ENCODE measurements around the gene DMC1. TPM values are rescaled to one million over a fixed set of nuclear protein-coding genes. Genes with fewer than 3 reads are reported as not detected.
A peak's percentile ranks its signal among the peaks of the same experiment; 100 is the strongest.

DMC1 gene
- total RNA-seq, 2 experiments from 2014 or later: 0.52 to 0.95 TPM

DNA sequence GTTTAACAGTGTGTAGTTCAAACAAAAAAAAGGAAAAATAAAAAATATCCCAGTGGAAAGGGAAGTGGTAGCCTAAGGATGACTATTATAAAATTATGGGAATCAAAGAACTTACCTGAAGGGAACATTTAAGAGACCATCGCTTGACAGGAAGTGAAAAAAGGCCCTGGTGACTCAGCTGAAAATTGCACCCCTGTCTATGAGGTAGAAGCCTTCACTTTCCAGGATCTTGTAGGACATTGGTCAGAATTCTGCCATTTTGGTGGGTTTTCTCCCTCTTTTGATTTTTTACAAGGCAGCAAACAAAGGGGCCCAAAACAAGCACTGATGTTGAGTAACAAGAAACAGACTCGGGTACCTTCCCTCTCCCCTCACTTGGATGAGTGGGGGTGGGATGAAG lies 79.5 kb downstream of the DMC1 start:
- Mint-ChIP-seq H3K9me3 (no peaks in the 10 kb centered on the region), H3K4me1 (ENCODE audit: low read depth) (peaks cover 62% of the 10 kb centered on the region), H3K27ac (peak overlapping the region; percentile 63), H3K4me3 (no peak overlapping the region), H3K27me3 (no peaks in the 10 kb centered on the region), H3K36me3 (ENCODE audit: low read depth) (peaks cover 97% of the 10 kb centered on the region)
- H3K4me1 ChIP-seq (ENCODE audit: insufficient read depth, low read length): peaks cover 22% of the 10 kb centered on the region
- no peaks in the 10 kb centered on the region for H3K9me3 ChIP-seq (ENCODE audit: control insufficient read depth in 1 of 2, insufficient read depth in 1 of 2, low read length in 2 of 2)
- POLR2A ChIA-PET: interaction anchor here (0.9 to 2.9 kb wide), 5 partner anchors 9 to 15 kb away, joined by 4 to 15 read pairs (median 6); no protein-coding TSS in a partner anchor
- intact Hi-C loops (cut with DNase I, micrococcal nuclease): loop anchor here in 1 of 2 experiments (2.0 kb wide), 1 partner anchor 16 kb away; the partner anchor contains the start of gene DDX17
- no peak for DNase-seq
- peaks cover 97% of the 10 kb centered on the region for H3K36me3 ChIP-seq (ENCODE audit: insufficient read depth, low read length)
- no peak overlapping the region for H3K4me3 ChIP-seq (ENCODE audit: low read length)
- TF ChIP-seq, protein P1, sequence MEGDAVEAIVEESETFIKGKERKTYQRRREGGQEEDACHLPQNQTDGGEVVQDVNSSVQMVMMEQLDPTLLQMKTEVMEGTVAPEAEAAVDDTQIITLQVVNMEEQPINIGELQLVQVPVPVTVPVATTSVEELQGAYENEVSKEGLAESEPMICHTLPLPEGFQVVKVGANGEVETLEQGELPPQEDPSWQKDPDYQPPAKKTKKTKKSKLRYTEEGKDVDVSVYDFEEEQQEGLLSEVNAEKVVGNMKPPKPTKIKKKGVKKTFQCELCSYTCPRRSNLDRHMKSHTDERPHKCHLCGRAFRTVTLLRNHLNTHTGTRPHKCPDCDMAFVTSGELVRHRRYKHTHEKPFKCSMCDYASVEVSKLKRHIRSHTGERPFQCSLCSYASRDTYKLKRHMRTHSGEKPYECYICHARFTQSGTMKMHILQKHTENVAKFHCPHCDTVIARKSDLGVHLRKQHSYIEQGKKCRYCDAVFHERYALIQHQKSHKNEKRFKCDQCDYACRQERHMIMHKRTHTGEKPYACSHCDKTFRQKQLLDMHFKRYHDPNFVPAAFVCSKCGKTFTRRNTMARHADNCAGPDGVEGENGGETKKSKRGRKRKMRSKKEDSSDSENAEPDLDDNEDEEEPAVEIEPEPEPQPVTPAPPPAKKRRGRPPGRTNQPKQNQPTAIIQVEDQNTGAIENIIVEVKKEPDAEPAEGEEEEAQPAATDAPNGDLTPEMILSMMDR (IDR thresholded peaks at IDR 0.05): no peak
- no peak overlapping the region for H3K27ac ChIP-seq (ENCODE audit: low read depth in 1 of 2, low read length in 2 of 2)
- peak; percentile 38 for ATAC-seq (ENCODE audit: poor library complexity)
- H3K27me3 ChIP-seq (ENCODE audit: control insufficient read depth in 1 of 2, insufficient read depth in 2 of 2, low read length in 2 of 2): no peaks in the 10 kb centered on the region
- CTCF ChIA-PET: interaction anchor here (1.7 kb wide), 1 partner anchor 9 kb away, joined by 5 read pairs; no protein-coding TSS in a partner anchor

DNA sequence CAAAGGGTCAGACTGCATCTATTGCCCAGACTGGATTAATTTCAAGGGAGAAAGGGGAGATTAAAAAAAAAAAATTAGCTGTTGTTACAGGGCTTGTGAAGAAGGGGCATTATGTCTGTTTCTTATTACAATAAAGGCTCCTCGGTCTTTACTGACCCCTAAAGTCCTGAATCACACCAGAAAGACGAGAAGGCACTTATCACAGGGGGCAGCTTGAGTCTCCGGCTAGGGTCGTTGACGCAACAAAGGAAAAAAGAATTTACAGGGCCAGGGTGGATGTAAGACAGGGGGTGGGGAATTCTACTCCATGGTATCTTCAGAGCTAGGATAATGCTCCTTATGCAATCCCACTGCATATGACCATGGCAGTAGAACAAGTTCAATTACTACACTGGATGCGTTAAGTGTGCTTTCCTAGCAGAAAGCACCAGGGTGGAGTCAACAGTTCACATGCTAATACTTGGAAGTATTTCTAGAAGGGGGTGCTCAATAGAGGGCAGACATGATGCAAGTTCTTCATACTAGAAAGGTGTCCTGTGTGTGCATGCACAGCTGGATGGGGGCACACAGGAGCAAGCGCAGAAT lies 80.3 kb downstream of the DMC1 start:
- Mint-ChIP-seq H3K9me3 (no peaks in the 10 kb centered on the region), H3K27ac (peak overlapping the region; percentile 63), H3K36me3 (ENCODE audit: low read depth) (peaks cover 97% of the 10 kb centered on the region), H3K4me3 (peak overlapping the region; percentile 6), H3K4me1 (ENCODE audit: low read depth) (peaks cover 64% of the 10 kb centered on the region), H3K27me3 (no peaks in the 10 kb centered on the region)
- Histone ChIP-seq H3K4me3 (ENCODE audit: low read length) (no peak overlapping the region), H3K27ac (ENCODE audit: low read depth in 1 of 2, low read length in 2 of 2) (no peak overlapping the region), H3K36me3 (ENCODE audit: insufficient read depth, low read length) (peaks cover 98% of the 10 kb centered on the region), H3K9me3 (ENCODE audit: control insufficient read depth in 1 of 2, insufficient read depth in 1 of 2, low read length in 2 of 2) (no peaks in the 10 kb centered on the region), H3K27me3 (ENCODE audit: control insufficient read depth in 1 of 2, insufficient read depth in 2 of 2, low read length in 2 of 2) (no peaks in the 10 kb centered on the region), H3K4me1 (ENCODE audit: insufficient read depth, low read length) (peaks cover 14% of the 10 kb centered on the region)
- no peak for DNase-seq
- POLR2A ChIA-PET: interaction anchor here (0.9 to 2.9 kb wide), 5 partner anchors 8 to 81 kb away, joined by 3 to 15 read pairs (median 6); partner anchors contain the start of gene DMC1
- intact Hi-C loops (cut with DNase I, micrococcal nuclease): loop anchor here in 1 of 2 experiments (2.0 kb wide), 1 partner anchor 17 kb away; the partner anchor contains the start of gene DDX17
- CTCF ChIA-PET: interaction anchor here (1.2 to 1.7 kb wide), 2 partner anchors 9 to 12 kb away, joined by 3 to 5 read pairs; no protein-coding TSS in a partner anchor
- TF ChIP-seq, protein P1 (IDR thresholded peaks at IDR 0.05): no peak
- ATAC-seq (ENCODE audit: poor library complexity): no peak

DNA sequence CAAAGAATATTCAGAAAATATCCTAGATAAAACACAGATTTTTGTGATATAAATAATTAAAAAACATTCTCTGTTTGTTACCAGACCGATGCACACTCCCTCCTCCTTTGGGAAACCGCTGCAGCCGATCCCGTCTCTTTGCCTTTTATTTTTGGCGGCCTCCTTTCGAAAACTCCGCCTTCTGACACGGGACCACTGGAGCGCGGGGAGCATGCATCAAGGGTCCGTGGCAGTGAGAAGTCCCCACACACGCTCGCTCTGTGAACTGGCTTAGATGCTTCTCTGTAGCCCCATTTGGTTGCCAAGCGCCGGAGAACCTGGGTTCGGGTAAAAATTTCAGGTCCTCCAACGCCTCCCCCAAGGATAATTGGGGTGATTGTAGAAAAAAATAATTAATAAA lies 80.8 kb downstream of the DMC1 start:
- POLR2A ChIA-PET: interaction anchor here (1.2 to 2.9 kb wide), 2 partner anchors 8 to 81 kb away, joined by 3 to 13 read pairs; partner anchors contain the start of gene DMC1
- peaks cover 97% of the 10 kb centered on the region for H3K36me3 Mint-ChIP-seq (ENCODE audit: low read depth)
- peak overlapping the region; percentile 63 for H3K27ac Mint-ChIP-seq

More for the DNA sequence above, 80.8 kb downstream of the DMC1 start:
- Histone ChIP-seq H3K9me3 (ENCODE audit: control insufficient read depth in 1 of 2, insufficient read depth in 1 of 2, low read length in 2 of 2) (no peaks in the 10 kb centered on the region), H3K27ac (ENCODE audit: low read depth in 1 of 2, low read length in 2 of 2) (no peak overlapping the region), H3K36me3 (ENCODE audit: insufficient read depth, low read length) (peaks cover 98% of the 10 kb centered on the region), H3K4me1 (ENCODE audit: insufficient read depth, low read length) (peaks cover 13% of the 10 kb centered on the region), H3K4me3 (ENCODE audit: low read length) (no peak overlapping the region), H3K27me3 (ENCODE audit: control insufficient read depth in 1 of 2, insufficient read depth in 2 of 2, low read length in 2 of 2) (no peaks in the 10 kb centered on the region)
- no peaks in the 10 kb centered on the region for H3K27me3 Mint-ChIP-seq
- ATAC-seq (ENCODE audit: poor library complexity) (no peak), DNase-seq (no peak)
- intact Hi-C loops (cut with DNase I, micrococcal nuclease): no loop called here
- CTCF ChIA-PET: interaction anchor here (1.2 kb wide), 1 partner anchor 12 kb away, joined by 3 read pairs; no protein-coding TSS in a partner anchor
- H3K9me3 Mint-ChIP-seq: no peaks in the 10 kb centered on the region
- H3K4me3 Mint-ChIP-seq: no peak overlapping the region
- peaks cover 63% of the 10 kb centered on the region for H3K4me1 Mint-ChIP-seq (ENCODE audit: low read depth)
- TF ChIP-seq, protein P1 (IDR thresholded peaks at IDR 0.05): no peak

Measured in CD4-positive, alpha-beta T cell (primary cell).